Astrocyte (in vitro differentiated cells and primary cell): ENCODE results near the gene GUCY2D.

ENCODE experiments used
- EZH2 ChIP-seq: IDR thresholded peaks from 2 replicates; pipeline ENCODE4 v1.6.1; 2012; ENCODE audit warnings: mild to moderate bottlenecking, low read length, inconsistent platforms; ENCODE audit not compliant: insufficient read depth
- TF ChIP-seq, protein P1 (sequence below): IDR thresholded peaks from 2 replicates; pipeline ENCODE4 v1.5.1; 2011; ENCODE audit warnings: low read depth, mild to moderate bottlenecking, inconsistent platforms, low read length, moderate library complexity; ENCODE audit not compliant: insufficient read depth

DNA sequence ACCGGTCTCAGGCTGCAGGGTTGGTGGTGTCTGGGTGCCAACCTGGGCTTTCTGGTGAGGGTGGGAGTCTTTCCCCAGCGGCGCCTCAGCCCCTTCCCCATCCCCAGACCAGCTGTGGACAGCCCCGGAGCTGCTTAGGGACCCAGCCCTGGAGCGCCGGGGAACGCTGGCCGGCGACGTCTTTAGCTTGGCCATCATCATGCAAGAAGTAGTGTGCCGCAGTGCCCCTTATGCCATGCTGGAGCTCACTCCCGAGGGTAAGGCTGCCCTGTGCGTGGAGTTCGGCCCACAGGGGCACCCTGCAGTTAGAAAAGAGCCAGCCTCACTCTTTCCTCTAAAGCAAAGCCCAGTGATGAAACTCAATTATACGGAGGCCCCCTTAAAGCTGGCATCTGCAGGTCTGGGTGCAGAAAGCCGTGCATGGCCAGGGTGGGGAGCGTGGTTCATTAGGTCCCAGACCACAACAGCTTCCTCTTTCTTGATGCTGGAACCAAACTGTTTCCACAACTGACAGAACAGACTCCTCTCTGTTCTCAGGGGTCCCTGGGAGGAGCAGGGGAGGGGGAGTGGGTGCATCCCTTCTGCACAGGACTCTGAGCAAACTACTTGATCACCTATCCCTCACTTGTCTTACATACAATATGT lies 10.7 kb downstream of the GUCY2D start:
- TF ChIP-seq, protein P1, sequence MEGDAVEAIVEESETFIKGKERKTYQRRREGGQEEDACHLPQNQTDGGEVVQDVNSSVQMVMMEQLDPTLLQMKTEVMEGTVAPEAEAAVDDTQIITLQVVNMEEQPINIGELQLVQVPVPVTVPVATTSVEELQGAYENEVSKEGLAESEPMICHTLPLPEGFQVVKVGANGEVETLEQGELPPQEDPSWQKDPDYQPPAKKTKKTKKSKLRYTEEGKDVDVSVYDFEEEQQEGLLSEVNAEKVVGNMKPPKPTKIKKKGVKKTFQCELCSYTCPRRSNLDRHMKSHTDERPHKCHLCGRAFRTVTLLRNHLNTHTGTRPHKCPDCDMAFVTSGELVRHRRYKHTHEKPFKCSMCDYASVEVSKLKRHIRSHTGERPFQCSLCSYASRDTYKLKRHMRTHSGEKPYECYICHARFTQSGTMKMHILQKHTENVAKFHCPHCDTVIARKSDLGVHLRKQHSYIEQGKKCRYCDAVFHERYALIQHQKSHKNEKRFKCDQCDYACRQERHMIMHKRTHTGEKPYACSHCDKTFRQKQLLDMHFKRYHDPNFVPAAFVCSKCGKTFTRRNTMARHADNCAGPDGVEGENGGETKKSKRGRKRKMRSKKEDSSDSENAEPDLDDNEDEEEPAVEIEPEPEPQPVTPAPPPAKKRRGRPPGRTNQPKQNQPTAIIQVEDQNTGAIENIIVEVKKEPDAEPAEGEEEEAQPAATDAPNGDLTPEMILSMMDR = no peak
- TF ChIP-seq EZH2 = no peak
